Natural killer cell (primary cell): ENCODE results near the gene LRCH1. TPM values are rescaled to one million over a fixed set of nuclear protein-coding genes. Genes with fewer than 3 reads are reported as not detected.

Experiments used
- ATAC-seq, 3 donors: fragments of 150-1000 bp in 2 of 3; fragments of 200-7000 bp in 1 of 3; cut with Tn5 transposase; 1 replicate in 1 of 3; 2 replicates in 2 of 3; pipeline ENCODE4 v1.10.0; 2021; ENCODE audit warnings: mild to moderate bottlenecking in 2 of 3, moderate library complexity in 2 of 3
- DNase-seq, 2 donors: peaks; one replicate each; pipeline versions ENCODE4 v3.0.0 to v3.0.0-alpha.2; 2013 to 2021; ENCODE audit warnings: mixed read lengths in 1 of 2
- H3K27ac ChIP-seq: one replicate; pipeline ENCODE4 v1.5.1; 2013; ENCODE audit warnings: mild to moderate bottlenecking, low read length
- H3K27me3 ChIP-seq: one replicate; pipeline ENCODE4 v1.6.1; 2013; ENCODE audit warnings: low read length; ENCODE audit not compliant: control insufficient read depth, insufficient read depth
- H3K36me3 ChIP-seq: one replicate; pipeline ENCODE4 v1.6.1; 2013; ENCODE audit warnings: low read length; ENCODE audit not compliant: control insufficient read depth, insufficient read depth
- H3K4me1 ChIP-seq: one replicate; pipeline ENCODE4 v1.6.1; 2013; ENCODE audit warnings: low read length; ENCODE audit not compliant: control insufficient read depth, insufficient read depth
- H3K4me3 ChIP-seq: one replicate; pipeline ENCODE4 v1.5.1; 2013; ENCODE audit warnings: low read length
- H3K9me3 ChIP-seq: one replicate; pipeline ENCODE4 v1.6.1; 2013; ENCODE audit warnings: low read length; ENCODE audit not compliant: control insufficient read depth, insufficient read depth
- H3K27ac Mint-ChIP-seq, 2 donors: one replicate each; pipeline ENCODE4 v1.8.0; 2022; ENCODE audit warnings: mild to moderate bottlenecking in 2 of 2, mixed read lengths in 2 of 2, moderate library complexity in 1 of 2
- H3K27me3 Mint-ChIP-seq, 2 donors: one replicate each; pipeline ENCODE4 v1.8.0; 2022; ENCODE audit warnings: low read depth in 2 of 2, mixed read lengths in 2 of 2
- H3K36me3 Mint-ChIP-seq: one replicate; pipeline ENCODE4 v1.8.0; 2022; ENCODE audit warnings: mixed read lengths
- H3K4me1 Mint-ChIP-seq, 2 donors: one replicate each; pipeline ENCODE4 v1.8.0; 2022; ENCODE audit warnings: mixed read lengths in 2 of 2
- H3K4me3 Mint-ChIP-seq: one replicate; pipeline ENCODE4 v1.8.0; 2022; ENCODE audit warnings: mild to moderate bottlenecking, moderate library complexity, mixed read lengths
- H3K9me3 Mint-ChIP-seq, 2 donors: one replicate each; pipeline ENCODE4 v1.8.0; 2022; ENCODE audit warnings: mixed read lengths in 2 of 2
- WGBS: methylation state at CpG from one replicate; pipeline ENCODE4 v1.1.7; 2013; ENCODE audit warnings: missing lambda C conversion rate; ENCODE audit not compliant: insufficient coverage; 5-methylcytosine and 5-hydroxymethylcytosine counted together
- intact Hi-C: fragments of 100-400 bp; cut with micrococcal nuclease; formaldehyde crosslinking; loops from one replicate; pipeline ENCODE4 v1.14.2; 2022
- total RNA-seq, 4 donors: library from RNA; stranded (reverse); fragments of 120-200 nt in 1 of 4; gene quantifications; one replicate each; pipeline versions ENCODE4 v1.2.3 to v1.2.4, GENCODE V29; 2013 to 2022
- TF ChIP-seq, protein P1 (sequence below): fragments of 200-600 bp; IDR thresholded peaks from one replicate; pipeline ENCODE4 v1.8.0; 2022; ENCODE audit warnings: antibody characterized with exemption

Gene LRCH1
- total RNA-seq, 3 donors from 2014 or later (not counting 1 experiment from before 2014, with no cell fraction given) = 23.7 to 32.2 (median 29.6) TPM

DNA sequence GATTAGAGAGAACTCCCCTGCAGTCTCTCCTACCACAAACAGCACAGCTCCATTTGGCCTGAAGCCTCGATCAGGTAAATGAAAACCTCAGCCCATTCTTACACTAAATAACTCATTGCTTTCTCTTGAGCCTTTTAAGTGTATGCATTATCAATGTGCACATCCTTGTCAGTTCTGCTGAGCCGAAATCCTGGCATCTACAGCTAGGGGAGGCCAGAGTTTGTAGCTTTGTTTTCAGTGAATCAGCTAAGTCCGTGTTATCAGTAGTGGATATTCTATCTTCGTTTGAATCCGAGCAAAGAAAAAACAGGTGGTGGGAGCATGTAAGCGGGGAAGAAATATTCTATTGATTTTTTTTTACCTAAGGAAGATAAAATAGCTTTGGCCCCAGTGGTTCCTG, 159.6 kb downstream of the LRCH1 start:
- H3K4me3 ChIP-seq = no peak overlapping the region
- DNase-seq (no peak), ATAC-seq (no peak)
- H3K9me3 ChIP-seq = no peaks in the 10 kb centered on the region
- H3K9me3 Mint-ChIP-seq = no peaks in the 10 kb centered on the region
- no peak overlapping the region for H3K27ac ChIP-seq
- peaks cover 50% of the 10 kb centered on the region for H3K36me3 ChIP-seq
- H3K27me3 Mint-ChIP-seq = no peaks in the 10 kb centered on the region
- H3K4me1 Mint-ChIP-seq = no peaks in the 10 kb centered on the region
- H3K36me3 Mint-ChIP-seq = peaks cover 20% of the 10 kb centered on the region
- no peaks in the 10 kb centered on the region for H3K4me1 ChIP-seq
- 92% methylated on average over 6 of the region's 6 CpGs for WGBS
- H3K27ac Mint-ChIP-seq = no peak overlapping the region
- no peak overlapping the region for H3K4me3 Mint-ChIP-seq
- TF ChIP-seq, protein P1, sequence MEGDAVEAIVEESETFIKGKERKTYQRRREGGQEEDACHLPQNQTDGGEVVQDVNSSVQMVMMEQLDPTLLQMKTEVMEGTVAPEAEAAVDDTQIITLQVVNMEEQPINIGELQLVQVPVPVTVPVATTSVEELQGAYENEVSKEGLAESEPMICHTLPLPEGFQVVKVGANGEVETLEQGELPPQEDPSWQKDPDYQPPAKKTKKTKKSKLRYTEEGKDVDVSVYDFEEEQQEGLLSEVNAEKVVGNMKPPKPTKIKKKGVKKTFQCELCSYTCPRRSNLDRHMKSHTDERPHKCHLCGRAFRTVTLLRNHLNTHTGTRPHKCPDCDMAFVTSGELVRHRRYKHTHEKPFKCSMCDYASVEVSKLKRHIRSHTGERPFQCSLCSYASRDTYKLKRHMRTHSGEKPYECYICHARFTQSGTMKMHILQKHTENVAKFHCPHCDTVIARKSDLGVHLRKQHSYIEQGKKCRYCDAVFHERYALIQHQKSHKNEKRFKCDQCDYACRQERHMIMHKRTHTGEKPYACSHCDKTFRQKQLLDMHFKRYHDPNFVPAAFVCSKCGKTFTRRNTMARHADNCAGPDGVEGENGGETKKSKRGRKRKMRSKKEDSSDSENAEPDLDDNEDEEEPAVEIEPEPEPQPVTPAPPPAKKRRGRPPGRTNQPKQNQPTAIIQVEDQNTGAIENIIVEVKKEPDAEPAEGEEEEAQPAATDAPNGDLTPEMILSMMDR = no peak
- intact Hi-C loops = no loop called here
- no peaks in the 10 kb centered on the region for H3K27me3 ChIP-seq

DNA sequence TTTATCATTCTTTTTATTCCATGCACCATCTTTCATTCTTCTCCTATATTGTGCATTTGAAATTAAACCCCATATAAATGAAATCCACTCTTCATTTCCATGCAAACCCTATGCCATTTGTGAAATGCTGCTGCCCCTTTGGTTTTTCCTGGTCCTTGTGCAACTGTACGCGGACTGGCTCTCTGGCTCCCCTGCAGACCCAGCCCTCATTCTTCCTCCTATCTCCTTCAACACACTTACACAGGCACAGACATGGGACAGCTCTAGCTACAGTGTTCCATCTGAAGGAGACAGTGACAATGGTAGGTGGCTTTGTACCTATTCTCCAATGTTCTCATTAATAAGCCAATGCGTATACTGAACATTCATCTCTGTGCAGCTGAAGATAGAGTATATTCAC, 162.4 kb downstream of the LRCH1 start:
- Histone ChIP-seq H3K36me3 (peaks cover 33% of the 10 kb centered on the region), H3K4me1 (no peaks in the 10 kb centered on the region), H3K27ac (no peak overlapping the region), H3K27me3 (no peaks in the 10 kb centered on the region), H3K9me3 (no peaks in the 10 kb centered on the region), H3K4me3 (no peak overlapping the region)
- intact Hi-C loops = no loop called here
- peaks cover 6% of the 10 kb centered on the region for H3K36me3 Mint-ChIP-seq
- no peaks in the 10 kb centered on the region for H3K9me3 Mint-ChIP-seq
- H3K27me3 Mint-ChIP-seq = no peaks in the 10 kb centered on the region
- no peak overlapping the region for H3K27ac Mint-ChIP-seq
- no peaks in the 10 kb centered on the region for H3K4me1 Mint-ChIP-seq
- WGBS = 97% methylated on average over 3 of the region's 3 CpGs
- no peak for ATAC-seq
- no peak for DNase-seq
- no peak overlapping the region for H3K4me3 Mint-ChIP-seq
- TF ChIP-seq, protein P1 = no peak

DNA sequence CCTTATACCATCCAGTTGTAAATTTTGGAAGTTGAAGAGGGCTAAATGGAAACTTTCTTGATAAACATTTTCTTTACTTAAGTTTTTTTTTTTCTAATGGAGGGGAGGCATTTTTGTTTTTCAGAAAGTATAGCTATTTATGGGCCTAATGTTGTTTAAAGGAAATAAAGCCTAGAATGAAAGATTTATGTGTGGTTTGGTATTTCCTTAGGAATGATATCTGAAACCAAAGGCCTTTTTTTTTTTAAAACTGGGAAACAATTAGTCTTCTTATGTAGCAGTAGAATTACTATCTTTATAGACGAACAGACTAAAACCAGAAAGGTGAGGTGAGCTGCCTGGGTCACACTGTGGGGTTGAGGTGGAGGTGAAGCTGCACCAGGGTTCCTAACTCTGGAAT, 163.9 kb downstream of the LRCH1 start:
- WGBS = 100% methylated on average over 1 of the region's 1 CpG
- H3K36me3 Mint-ChIP-seq = peaks cover 6% of the 10 kb centered on the region
- no peaks in the 10 kb centered on the region for H3K9me3 Mint-ChIP-seq
- H3K4me1 Mint-ChIP-seq = peaks cover 0 to 5% of the 10 kb centered on the region in 2 donors
- no peak overlapping the region for H3K27ac Mint-ChIP-seq
- H3K4me3 Mint-ChIP-seq = no peak overlapping the region
- H3K27ac ChIP-seq = no peak overlapping the region
- H3K27me3 ChIP-seq = no peaks in the 10 kb centered on the region
- H3K36me3 ChIP-seq = peaks cover 19% of the 10 kb centered on the region
- no peaks in the 10 kb centered on the region for H3K9me3 ChIP-seq
- no peak overlapping the region for H3K4me3 ChIP-seq
- H3K4me1 ChIP-seq = no peaks in the 10 kb centered on the region
- DNase-seq = no peak
- TF ChIP-seq, protein P1 = no peak
- ATAC-seq = no peak
- intact Hi-C loops = no loop called here
- no peaks in the 10 kb centered on the region for H3K27me3 Mint-ChIP-seq

GRCh38 chr13:46717275-46717674, 164.3 kb downstream of the LRCH1 start:
- H3K4me1 Mint-ChIP-seq = peaks cover 0 to 5% of the 10 kb centered on the region in 2 donors
- Histone ChIP-seq H3K27me3 (no peaks in the 10 kb centered on the region), H3K36me3 (peaks cover 16% of the 10 kb centered on the region), H3K27ac (no peak overlapping the region), H3K4me3 (no peak overlapping the region), H3K4me1 (no peaks in the 10 kb centered on the region), H3K9me3 (no peaks in the 10 kb centered on the region)
- H3K27me3 Mint-ChIP-seq = no peaks in the 10 kb centered on the region
- H3K4me3 Mint-ChIP-seq = no peak overlapping the region
- no peak overlapping the region for H3K27ac Mint-ChIP-seq
- no peaks in the 10 kb centered on the region for H3K9me3 Mint-ChIP-seq
- TF ChIP-seq, protein P1 = no peak
- intact Hi-C loops = no loop called here
- no peak for ATAC-seq
- DNase-seq = no peak
- peaks cover 8% of the 10 kb centered on the region for H3K36me3 Mint-ChIP-seq
- 74% methylated on average over 3 of the region's 4 CpGs for WGBS
